DMS79 treated with DMSO at 0.1 percent for 48 hours (cell line): ENCODE results near the gene DEK.
"Not testable (repeated sequence)": the region's sequence is repeated elsewhere in the genome, so short reads cannot be mapped to it uniquely, and the experiment has no call there.

Experiments used
- DNase-seq: peaks from one replicate; lab custom pipeline; 2025; lab: John Stamatoyannopoulos, UW

DEK gene, protein sequence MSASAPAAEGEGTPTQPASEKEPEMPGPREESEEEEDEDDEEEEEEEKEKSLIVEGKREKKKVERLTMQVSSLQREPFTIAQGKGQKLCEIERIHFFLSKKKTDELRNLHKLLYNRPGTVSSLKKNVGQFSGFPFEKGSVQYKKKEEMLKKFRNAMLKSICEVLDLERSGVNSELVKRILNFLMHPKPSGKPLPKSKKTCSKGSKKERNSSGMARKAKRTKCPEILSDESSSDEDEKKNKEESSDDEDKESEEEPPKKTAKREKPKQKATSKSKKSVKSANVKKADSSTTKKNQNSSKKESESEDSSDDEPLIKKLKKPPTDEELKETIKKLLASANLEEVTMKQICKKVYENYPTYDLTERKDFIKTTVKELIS

DNA sequence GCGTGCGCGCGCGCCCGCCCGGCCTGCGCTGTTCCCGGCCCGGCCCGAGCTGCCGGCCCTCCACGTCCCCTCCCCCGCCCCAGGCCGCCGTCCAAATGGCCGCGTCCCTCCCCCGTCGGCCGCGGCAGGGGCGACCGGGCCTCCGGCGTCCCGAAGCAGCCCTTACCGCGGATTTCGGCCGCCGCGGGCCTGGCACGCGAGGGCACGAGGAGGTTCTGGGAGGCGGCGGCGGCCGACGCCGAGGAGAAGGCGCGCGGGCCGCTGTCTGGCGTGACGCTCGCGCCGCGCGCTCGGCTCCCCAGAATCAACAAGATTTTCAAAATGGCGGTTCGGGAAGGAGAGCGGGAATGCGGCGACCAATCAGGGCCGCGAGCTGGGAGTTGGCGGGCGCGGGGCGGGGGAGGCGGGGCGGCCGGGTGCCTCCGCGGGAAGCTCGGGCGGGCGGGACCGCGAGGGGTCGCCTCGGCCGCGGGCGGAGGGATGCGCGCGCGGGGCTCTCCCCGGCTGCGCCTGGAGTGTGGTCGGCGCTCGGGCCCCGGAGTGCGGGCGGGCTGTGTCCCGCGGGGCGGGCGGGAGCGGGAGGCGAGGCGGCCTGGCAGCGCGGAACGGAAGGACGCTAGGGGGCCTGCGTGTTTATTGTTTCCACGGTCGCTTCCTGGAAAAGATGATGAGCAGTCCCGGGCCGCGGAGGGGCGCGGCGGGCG, at the start of gene DEK:
TSS of gene DEK (minus strand) at position 312 of the 704 bp plus-strand sequence. CDS start 543 bp downstream, outside the sequence.
- DNase-seq = peak; percentile 80

DNA sequence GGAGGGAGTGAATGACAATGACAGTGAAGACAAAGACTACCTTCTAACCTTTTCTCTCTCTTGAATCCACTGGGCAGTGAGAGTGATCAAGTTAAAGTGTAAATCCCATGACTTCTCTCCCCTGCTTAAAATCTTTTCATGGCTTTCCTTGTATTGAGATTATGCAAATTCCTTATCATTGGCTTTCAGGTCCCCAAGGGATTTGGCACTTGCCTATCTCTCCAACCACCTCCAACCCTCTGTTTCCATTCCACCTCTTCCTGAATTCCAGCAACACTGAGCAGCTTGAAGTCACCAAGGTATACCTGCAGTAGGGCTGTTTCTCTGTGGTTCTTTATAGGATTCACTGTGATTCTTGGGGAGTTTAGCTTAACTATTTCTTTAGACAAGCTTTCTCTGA, 48.0 kb upstream of the DEK start:
- DNase-seq = no peak

DNA sequence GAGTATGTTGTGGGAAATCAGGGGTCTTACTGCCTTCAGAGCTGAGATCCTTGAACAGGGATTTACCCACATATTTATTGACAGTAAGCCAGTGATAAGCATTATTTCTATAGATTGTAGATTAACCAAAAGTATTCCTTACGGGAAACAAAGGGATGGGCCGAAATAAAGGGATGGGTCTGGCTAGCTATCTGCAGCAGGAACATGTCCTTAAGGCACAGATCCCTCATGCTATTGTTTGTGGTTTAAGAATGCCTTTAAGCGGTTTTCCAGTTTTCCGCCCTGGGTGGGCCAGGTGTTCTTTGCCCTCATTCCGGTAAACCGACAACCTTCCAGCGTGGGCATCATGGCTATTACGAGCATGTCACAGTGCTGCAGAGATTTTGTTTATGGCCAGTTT, 45.7 kb upstream of the DEK start:
- DNase-seq = not testable (repeated sequence)

DNA sequence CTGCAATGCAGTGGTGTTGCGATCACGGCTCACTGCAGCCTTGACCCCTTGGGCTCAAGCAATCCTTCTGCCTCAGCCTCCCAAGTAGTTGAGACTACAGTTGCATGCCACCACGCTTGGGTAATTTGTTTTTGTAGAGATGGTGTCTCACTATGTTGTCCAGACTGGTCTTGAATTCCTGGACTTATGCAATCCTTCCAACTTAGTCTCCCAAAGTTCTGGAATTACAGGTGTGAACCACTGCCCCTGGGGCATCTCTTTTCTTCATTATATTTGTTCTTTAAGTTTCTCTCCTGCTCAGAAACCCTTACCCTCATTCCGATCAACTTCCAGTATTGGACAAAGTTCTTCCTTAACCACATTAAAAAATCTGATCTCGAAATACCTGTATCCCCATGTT, 44.7 kb upstream of the DEK start:
- DNase-seq = no peak

DNA sequence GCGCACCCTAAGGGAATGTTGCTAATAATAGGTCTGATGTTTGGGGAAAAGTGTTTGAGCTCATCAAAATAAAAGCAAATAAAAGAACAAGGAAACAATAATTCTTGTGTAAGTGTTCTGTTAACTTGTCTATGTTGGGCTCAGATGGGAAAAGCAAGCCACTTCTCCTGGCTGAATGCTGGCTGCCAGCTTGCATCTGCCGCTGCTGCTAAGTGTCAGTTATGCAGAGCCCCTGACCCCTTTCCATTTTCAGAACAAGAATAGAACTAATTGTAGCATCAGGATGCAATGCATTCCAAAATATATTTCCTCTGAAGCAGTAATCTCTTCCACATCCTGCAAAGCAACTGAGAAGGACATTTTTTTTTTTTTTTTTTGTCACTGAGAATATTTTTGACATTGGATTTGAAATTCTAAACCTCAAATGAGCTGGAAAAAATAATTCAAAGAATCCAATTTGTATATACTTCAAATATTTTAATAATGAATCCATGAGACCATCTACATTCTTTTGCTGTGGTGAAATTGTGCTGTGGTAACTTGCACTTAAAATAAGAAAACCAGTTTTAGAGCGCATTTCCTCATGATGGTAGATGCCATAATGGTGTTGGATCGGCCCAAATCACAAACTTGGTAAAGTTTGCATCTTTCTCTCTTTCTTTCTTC, 43.9 kb upstream of the DEK start:
- no peak for DNase-seq

DNA sequence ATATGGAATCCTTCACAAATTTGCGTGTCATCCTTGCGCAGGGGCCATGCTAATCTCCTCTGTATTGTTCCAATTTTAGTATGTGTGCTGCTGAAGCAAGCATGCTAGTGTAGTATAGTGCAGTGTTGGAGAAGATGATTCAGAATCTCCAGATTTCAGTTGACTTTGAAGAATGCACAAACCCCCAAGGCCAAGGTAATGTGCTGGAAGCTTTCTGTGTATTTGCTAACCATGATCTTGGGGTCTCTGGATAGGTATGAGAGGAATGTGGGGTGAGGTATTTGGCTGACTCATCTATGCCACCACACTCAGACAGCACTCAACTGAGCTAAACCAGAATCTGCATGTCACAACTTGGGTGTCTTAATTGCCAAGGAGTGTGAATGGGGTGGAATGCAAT, 42.6 kb upstream of the DEK start:
- no peak for DNase-seq

DNA sequence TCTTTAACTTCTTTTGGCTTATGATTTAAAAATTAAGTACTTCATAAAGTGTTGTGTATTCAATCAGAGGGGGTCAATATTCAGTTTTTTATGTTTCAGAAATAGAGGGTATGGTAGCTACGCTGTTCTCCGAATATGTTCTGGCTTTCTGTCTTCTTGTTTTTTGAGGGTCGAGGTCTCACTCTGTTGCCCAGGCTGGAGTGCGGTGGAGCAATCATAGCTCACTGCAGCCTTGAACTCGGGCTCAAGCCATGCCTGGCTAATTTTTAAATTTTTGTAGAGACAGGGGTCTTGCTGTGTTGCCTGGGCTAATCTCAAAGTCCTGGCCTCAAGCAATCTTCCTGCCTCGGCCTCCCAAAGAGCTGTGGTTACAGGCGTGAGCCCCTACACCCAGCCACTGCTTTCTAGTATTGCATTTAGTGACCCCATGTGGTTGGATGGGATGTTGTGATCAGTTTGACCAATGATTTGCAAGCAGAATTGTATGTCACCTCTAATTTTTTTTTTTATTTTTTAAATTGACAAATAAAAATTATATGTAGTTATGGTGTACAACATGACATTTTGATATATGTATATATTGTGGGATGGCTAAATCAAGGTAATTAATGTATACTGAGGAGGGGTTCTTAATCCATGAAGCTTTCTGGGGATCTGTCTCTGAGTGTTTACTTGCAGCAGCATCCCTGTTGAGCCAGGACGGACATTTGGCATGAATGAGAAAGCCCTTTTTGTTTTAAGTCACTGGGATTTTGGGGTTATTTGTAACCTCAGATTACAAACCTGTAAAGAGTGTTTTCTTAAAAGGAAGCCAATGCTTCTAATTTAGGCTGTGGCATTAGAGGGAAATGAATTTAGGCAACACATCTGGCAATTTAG, 38.5 kb upstream of the DEK start:
- no peak for DNase-seq

DNA sequence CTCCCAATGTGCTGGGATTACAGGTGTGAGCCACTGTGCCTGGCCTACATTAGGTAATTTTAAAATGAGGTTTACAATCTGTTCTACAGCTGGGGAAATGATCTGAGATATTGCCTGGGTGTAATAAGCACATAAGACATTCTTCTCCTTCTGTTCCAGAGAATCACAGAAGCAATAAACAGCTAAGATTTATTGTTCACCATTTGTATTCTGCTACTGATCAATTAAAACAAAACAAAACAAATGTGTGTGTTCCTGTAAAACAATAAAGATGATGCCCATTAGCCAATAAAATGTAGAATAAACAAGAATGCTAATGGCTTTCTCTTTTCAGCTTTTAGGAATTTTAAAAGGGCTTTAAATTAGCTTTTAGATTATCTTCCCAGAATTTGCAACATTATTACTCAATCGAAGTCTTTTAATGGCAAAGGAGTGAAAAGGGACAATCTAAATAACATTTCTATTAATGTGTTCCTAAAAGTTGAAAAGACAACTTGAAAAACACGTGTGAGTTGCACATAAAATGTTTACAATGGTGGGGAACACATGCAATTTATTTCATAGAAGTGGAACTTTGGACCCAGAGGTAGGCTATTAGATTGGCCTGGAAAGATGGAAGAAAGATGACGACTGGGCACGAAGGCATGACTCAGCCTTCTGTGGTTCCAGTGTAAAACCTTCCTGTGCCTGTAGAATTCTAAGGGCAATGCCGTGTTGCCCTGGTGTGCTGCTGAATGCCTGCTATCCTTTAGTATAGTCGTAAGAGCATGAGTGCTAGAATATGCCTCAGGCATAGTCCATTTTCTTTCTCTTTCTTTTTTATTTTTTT, 29.0 kb upstream of the DEK start:
- DNase-seq = no peak

DNA sequence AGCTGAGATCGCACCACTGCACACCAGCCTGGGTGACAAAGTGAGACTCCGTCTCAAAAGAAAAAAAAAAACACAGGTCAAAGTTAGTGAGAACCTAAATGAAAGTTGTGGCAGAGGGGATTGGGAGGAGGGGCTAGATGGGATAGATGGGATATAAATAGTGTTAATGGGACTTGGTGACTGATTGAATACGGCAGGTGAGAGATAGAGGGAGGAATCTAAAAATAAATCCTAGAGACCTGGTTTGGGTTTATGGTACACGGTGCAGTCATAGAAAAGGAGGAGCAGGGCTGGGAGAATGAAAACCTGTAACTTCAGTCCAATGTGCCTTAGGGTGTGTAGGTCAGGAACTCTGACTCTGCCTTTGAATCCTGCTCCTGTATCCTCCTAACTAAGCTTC, 25.0 kb upstream of the DEK start:
- DNase-seq = no peak

DNA sequence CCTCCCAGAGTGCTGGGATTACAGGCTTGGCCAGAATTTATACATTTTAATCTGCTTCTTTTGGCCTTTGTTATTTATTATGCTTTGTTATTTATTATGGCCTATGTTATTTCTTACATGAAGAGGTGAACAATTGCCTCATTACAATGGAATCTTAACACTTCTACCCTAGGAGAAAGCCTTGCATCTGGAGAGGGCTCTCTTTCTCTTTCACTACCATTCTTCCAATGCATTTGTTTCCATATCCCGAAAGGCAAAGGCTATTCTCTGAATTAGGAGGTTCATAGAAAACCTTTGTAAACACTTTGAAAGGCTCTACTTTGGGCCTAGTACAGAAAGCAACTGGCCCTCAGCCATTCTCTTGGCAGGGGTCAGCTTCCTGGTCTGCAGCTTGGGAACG, 19.9 kb upstream of the DEK start:
- DNase-seq = no peak

DNA sequence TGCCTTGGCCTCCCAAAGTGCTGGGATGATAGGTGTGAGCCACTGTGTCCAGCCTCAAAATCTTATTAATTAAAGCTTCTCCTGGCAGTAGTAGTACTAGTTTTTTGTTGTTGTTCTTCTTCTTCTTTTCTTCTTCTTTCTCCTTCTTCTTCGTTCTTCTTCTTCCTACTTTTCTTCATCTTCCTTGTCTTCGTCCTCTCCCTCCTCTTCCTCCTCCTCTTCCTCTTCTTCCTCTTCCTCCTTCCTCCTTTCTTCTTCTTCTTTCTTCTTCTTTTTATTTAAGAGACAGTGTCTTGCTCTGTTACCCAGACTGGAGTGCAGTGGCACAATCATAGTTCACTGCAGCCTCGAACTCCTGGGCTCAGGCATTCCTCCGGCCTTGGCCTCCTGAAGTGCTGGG, 17.2 kb upstream of the DEK start:
- no peak for DNase-seq

DNA sequence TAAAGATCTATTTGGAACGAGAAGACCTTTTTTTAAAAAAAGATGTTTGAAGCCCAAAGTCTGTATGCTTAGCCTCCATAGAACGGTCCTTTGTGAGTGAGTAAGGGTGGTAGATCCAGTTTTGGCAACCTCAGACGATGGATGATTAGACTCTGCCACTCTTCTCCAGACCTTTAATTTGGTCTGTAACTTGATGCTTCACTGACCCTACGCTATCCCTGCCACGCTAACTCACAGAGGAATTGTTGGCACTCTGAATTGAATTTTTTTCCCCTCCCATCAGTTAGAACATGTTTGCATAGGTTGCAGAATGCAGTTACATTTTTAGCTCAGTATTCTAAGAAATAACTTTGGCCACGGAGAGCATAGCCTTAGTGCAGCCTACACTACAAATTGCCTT, 15.8 kb upstream of the DEK start:
- peak; percentile 88 for DNase-seq

DNA sequence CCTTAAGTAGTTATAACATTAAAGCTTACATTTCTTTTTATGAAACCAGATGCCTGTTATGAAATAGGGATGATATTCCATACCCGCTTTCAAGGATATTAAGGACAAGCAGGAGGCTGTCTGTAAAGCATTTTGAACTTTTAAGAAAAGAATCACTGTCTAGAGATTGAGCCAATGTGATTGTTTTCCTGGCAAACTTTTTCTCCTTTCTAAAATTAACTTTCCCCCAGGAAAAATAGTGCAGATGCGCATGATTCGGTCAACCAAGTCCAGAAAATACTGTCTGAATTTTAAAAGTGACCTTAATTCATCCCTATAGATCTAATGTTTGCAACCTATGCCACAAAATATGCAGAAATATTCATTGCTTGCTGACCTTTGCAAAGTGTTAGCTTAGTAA, 15.1 kb upstream of the DEK start:
- DNase-seq = no peak

DNA sequence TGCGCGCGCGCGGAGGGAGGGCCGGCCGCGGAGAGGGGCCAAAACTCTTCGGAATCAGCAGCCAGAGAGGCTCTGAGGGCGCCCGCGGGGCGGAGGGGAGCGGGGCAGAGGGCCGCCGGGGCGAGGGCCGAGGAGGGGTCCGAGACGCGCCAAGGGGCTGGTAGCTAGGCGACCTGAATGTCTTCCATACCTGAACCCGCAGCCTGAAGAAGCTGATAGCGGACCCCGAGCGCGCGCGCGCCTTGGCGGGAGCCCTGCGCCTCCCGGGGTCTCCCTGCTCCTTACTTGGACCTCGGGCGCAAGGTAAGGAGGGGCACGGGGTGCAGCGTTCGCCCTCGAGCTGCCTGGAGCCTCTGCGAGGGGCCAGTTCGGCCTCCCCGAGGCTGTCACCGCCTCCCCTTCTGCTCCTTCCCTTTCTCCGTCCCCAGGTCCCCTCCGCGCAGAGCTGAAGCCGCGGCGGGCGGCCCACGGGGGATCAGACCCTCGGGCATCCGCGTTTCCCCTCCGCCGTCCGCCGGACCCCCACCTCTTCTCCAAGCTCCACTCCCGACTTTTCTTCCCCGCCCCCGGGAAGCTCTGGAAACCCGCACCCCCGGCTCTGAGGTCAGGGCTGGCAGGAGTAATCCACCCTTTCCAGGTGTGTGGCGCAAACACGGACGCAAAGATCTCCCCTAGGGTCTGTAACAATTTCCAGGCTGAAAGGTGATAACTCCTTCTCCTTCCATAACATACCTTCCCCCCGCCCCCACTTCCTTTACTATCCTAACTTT, 13.1 kb upstream of the DEK start:
- DNase-seq = no peak

DNA sequence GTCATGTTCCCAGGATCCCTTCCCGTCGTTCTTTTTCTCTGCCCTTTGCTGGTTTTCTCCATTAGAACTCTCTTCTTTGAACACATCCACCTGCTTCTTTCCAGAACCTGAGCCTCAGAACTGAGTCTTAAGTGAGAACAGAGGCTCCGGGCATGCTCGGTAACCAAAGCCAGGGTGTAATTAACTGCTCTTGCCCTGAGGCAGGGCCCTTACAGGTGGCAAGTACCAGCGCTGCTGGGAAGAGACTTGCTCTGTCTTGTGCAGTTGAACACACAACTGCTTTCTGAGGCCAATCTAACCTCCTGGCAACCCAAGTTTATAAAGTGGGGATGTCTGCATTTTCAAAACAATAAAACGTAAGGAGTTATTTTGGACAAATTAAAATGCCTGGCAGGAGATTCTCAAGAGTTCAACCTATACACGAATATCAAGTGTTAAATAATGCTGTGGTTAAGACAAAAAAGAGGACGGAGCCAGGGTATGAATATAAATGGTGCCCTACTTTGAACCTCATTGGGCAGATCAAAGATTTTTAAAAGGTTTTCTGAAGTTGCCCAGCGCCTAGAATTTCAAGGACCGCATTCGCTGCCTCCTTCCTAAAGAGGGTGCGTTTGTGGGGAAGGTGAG, 12.4 kb upstream of the DEK start:
- peak; percentile 79 for DNase-seq

DNA sequence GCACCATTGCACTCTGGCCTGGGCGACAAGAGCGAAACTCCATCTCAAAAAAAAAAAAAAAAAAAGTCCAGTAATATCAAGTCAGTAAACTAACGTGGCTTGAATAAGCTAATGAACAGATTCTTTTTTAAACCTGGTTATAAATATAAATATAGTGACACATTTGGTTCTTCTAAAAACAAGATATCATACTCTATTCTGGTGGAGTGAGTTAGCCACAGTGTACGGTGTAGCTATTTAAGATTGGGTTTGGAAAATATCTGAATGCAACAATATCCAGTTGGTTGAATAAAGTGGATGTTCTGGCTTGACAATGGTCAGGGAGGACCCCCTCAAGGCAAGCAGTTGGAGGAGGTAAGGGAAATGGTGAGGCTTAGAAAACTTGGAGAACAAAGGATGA, 5.9 kb upstream of the DEK start:
- DNase-seq = no peak

DNA sequence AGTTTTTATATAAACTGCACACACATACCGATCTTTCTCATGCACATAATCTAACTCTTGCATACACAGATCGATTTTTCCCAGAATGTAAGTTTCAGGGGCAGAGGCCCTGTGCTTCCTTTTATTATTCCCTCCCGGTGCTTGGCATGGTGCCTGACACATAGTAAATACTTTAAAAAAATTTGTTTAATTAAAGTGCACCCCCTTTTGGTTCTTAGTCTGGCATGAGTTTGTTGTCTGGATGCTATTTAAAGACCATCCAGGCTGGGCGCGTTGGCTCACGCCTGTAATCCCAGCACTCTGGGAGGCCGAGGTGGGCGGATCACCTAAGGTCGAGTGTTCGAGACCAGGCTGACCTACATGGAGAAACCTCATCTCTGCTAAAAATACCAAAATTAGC, 5.4 kb upstream of the DEK start:
- no peak for DNase-seq

DNA sequence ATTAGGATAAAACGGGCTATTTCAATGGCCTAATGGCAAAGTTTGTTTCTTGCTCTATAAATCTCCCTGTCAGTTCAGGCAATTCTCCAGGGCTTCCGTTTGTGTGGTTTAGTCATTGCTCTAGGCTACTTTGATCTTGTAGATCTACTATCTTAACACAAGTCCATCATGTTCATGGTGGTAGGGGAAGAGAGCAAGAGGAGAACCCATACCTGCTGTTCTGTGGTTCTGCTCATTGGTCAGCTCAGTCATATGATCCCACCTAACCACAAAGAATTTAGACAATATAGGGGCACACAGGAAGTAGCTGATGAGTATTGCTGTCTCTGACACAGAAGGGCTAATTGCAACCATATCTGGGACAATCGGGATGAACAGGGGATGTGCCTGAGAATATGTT, 4.9 kb upstream of the DEK start:
- DNase-seq = no peak

DNA sequence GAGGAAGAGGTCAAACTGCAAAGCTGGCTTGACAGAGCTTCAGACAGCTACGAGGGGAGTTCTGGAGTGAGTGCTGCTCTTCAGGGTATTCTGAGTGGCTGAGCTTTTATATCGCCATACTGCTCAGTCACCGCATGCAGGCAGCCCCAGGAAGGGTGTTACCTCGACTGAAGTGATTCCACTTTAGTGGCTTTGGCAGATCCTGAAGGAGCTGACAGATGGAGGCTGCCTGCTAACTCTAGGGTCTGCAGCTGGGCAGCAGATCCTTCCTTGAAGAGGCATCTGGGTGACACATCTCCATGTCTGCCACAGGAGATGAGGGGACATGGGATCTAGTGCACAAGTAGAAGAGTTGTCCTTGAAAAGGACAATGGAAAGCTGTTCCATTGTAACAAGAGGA, 3.7 kb upstream of the DEK start:
- DNase-seq = peak; percentile 64

DNA sequence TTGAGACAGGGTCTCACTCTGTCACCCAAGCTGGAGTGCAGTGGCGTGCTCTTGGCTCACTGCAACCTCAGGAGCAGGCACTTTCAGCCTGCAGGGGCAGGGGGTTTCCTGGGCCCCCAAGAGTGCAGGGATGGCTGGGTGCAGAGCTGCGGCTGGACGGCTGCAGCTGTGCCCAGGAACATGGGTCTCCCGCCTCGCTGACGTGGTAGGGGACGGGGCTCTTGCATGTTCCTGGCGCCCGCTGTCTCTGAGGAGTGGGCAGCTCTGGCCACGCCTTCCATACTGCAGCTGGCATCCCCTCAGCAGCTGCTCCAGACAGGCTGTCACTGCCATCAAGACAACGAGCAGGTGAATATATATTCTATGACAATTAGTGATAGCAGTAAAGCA, 2.2 kb upstream of the DEK start:
- DNase-seq = no peak
